ENCODE results near the gene TPRG1L. TPM values are rescaled to one million over a fixed set of nuclear protein-coding genes. Genes with fewer than 3 reads are reported as not detected.

TPRG1L gene
- total and polyA plus RNA-seq, 10 of the 15 experiments (the other 5 are each of a cell fraction or from before 2014, with no cell fraction given): 1.5 to 16.5 (median 8.0) TPM

GRCh38 chr1:3673381-3674099, 48.7 kb downstream of the TPRG1L start (continued):
- TF ChIP-seq RBBP5 (conservative IDR thresholded peaks at IDR 0.05) (no peak), SP1 (IDR thresholded peaks at IDR 0.05; ENCODE audit: low read depth, low read length) (peak; percentile 4), ATF7 (IDR thresholded peaks at IDR 0.05; ENCODE audit: low read depth) (peak; percentile 25; the same call in 1 of the 2 replicates), IRF4 (IDR thresholded peaks at IDR 0.05; ENCODE audit: low read depth, low read length) (peak; percentile 50; the same call in 1 of the 2 replicates), SKIL (IDR thresholded peaks at IDR 0.05; ENCODE audit: low read depth, poor library complexity, severe bottlenecking) (peak; percentile 25), NFXL1 (IDR thresholded peaks at IDR 0.05; ENCODE audit: borderline replicate concordance) (peak; percentile 91), ZNF687 (IDR thresholded peaks at IDR 0.05) (no peak)

All from GM12878 (cell line).